Measurements from ENCODE around the gene CABLES2.

The CABLES2 gene

DNA sequence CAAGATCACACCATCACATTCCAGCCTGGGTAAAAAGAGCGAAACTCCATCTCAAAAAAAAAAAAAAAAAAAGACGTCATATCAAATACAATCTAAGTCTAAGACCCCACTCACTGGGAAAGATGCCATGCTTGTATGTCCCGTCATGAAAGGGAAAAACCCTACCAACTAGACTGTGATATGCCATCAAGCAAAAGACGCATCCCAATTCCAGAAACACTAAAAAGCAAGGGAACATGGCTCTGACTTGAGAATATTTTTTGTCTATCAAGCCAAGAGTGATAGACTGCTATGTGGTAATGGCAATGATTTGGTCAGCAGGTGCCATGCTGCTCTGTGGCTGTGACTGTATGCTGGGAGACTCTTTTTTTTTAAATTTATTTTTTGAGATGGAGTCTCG, 63.0 kb downstream of the CABLES2 start:
- DNase-seq, result no peak

DNA sequence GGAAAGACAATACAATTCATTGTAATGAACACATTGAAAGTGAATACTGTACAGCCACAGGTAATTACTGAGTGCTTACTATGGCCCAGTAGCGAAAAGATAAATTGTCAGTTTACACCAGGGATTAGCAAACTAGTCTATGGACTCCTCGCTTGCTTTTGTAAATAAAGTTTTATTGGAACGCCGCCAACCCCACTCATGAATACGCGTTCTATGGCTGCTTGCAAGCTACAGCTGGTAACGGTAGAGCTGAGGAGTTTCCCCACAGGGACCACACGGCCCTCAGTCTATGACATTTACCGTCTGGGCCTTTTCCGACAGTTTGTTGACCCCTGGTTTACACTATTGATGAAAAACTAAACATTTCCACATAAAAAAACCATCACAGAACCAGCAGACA, 64.2 kb downstream of the CABLES2 start:
- DNase-seq, result no peak

DNA sequence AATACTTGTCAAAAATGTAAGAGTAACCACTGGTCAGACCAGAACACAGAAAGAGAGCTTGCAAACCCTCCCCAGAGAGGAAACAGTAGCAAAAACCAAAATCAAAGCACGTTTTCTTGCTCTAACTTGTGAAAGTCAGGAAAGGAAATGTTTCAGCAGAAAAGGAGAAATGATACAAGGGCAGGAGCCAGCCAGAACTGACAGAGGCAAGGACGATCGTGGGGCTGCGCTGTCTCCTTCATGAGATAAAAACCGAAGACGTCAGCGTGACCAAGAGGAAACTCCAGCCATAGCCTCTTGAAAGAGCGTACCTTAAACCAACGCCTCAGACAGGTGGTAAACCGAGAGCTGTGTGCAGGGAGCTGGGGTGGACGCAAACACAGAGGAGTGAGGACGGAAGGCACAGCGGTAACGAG, 67.4 kb downstream of the CABLES2 start:
- no peak for DNase-seq

Measured in CD4-positive, alpha-beta T cell treated with Interleukin-12 subunit alpha and Interleukin-12 subunit beta, for 1 hour (primary cell).